ENCODE results near the gene FOXO6. TPM values are rescaled to one million over a fixed set of nuclear protein-coding genes. Genes with fewer than 3 reads are reported as not detected.

The FOXO6 gene
- total RNA-seq, 1 donor from 2014 or later = 2.6 TPM

DNA sequence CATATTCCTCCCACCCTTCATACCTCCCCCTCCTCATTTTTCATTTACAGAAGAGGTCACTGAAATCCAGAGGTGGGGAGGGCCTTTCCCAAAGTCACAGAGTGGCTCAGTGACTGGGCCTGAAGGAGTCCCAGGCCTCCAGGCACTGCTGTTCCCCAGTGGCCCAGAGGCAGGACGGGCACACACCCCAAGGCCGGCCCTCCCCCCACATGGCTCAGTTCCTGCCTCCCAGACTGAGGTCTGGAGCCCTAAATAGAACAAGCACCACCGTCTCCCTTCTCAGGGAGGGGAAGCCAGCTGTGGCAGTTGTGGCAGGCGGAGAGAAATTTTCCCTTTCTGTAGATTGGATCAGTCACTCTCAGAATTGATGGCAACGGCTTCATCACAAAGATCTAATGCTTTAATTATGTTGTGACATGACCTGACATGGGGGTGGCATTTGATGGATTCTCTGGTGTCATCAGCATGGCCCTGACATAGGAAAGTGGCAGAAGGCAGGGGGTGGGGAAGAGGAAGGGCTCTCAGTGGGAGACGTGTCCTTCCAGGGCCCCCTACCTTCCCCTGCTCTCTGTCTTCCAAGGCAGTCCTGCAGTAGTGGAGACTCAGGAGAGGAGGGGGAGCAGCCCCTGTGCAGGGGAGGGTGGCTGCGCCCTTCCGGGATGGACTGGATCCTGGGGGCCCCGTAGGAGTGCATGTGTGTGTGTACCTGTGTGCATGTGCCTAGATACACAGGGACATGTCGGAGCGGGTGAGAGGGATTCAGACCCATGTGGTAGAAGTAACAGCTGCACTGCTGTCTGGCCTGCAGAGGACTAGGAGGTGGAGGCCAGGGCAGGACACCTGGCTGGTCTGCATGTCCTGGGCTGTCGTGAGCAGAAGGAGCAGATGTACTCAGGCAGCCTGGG, 41.2 kb upstream of the FOXO6 start:
- Histone ChIP-seq H3K9me3 (ENCODE audit: control insufficient read depth in 3 of 3, low read length in 3 of 3) (no peaks in the 10 kb centered on the region), H3K36me3 (ENCODE audit: control insufficient read depth in 3 of 3, insufficient read depth in 3 of 3, low read length in 3 of 3) (no peaks in the 10 kb centered on the region), H3K4me1 (ENCODE audit: control insufficient read depth in 3 of 3, insufficient read depth in 3 of 3, low read length in 3 of 3) (peaks cover 25 to 35% (median 30%) of the 10 kb centered on the region in 3 donors), H3K4me3 (ENCODE audit: low read length in 3 of 3) (peak overlapping the region in 1 of 3 donors; percentile 22), H3K9ac (ENCODE audit: low read depth in 1 of 3, low read length in 3 of 3) (peak overlapping the region; percentile 30 to 65 (median 63)), H3K27ac (ENCODE audit: low read depth, low read length) (peak overlapping the region; percentile 90), H3K27me3 (ENCODE audit: control insufficient read depth in 3 of 3, insufficient read depth in 3 of 3, low read length in 3 of 3) (no peaks in the 10 kb centered on the region)

DNA sequence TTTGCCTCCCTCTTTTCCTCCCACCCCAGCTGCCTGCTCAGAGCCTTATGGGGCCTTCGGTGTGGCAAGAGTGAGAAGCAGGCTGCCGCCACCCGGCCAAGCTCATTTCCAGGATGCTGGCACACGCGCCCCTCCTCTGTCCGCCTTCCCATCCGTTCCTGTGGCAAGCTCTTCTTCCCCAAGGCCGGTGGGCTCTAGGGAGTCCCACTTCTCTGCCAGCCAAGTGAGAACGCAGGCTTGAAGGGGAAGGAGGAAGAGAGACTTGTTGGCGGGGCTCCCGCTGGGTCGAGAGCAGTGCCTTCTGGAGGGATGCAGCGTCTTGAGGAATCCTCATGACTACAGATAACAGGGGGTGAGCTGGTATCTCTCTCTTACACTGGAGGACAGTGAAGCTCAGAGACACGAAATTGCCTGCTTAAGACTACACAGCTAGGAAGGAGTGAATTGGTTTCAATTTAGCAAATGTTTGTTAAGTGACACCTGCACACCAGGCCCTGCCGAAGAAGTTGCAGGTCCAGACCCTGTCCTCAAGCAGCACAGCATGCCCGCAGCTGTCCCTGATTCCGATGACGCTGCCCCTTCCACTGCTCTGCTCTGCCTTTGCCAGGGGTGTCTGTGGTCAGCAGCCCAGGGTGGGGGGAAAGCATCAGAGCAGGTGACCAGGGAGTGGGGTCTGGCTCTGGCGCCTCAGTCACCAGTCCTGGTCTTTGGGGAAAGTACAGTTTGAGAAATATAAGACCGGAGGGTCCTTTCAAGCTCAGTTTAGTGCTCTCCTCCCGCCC, 40.1 kb upstream of the FOXO6 start:
- H3K9me3 ChIP-seq (ENCODE audit: control insufficient read depth in 3 of 3, low read length in 3 of 3) = no peaks in the 10 kb centered on the region
- H3K4me3 ChIP-seq (ENCODE audit: low read length in 3 of 3) = no peak overlapping the region
- H3K36me3 ChIP-seq (ENCODE audit: control insufficient read depth in 3 of 3, insufficient read depth in 3 of 3, low read length in 3 of 3) = no peaks in the 10 kb centered on the region
- peaks cover 25 to 35% (median 30%) of the 10 kb centered on the region in 3 donors for H3K4me1 ChIP-seq (ENCODE audit: control insufficient read depth in 3 of 3, insufficient read depth in 3 of 3, low read length in 3 of 3)
- no peaks in the 10 kb centered on the region for H3K27me3 ChIP-seq (ENCODE audit: control insufficient read depth in 3 of 3, insufficient read depth in 3 of 3, low read length in 3 of 3)
- H3K27ac ChIP-seq (ENCODE audit: low read depth, low read length) = peak overlapping the region; percentile 90
- peak overlapping the region in 2 of 3 donors; percentile 23 to 63 for H3K9ac ChIP-seq (ENCODE audit: low read depth in 1 of 3, low read length in 3 of 3)

GRCh38 chr1:41322101-41322661, 39.1 kb upstream of the FOXO6 start:
- H3K9ac ChIP-seq (ENCODE audit: low read depth in 1 of 3, low read length in 3 of 3) = peak overlapping the region in 1 of 3 donors; percentile 8

DNA sequence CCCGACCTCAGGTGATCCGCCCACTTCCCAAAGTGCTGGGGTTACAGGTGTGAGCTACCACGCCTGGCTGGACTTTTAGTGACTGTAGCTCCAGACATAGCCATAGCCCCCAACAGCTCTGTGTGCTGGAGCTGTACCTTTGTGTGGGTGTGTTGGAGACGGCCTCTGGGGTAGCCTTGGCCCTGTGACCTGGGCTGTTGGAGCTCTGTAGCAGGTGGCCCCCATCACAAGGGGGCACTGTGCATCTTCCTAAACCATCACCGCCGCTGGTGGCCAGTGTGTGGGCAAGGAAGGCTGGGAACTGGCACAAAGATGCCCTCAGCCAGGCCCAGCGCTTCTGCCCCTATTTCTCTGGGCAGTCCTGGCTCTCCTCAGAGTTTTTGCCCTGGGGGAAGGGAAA, 38.4 kb upstream of the FOXO6 start:
- H3K4me3 ChIP-seq (ENCODE audit: low read length in 3 of 3) = no peak overlapping the region
- H3K9ac ChIP-seq (ENCODE audit: low read depth in 1 of 3, low read length in 3 of 3) = peak overlapping the region in 2 of 3 donors; percentile 14 to 45
- H3K9me3 ChIP-seq (ENCODE audit: control insufficient read depth in 3 of 3, low read length in 3 of 3) = no peaks in the 10 kb centered on the region
- H3K36me3 ChIP-seq (ENCODE audit: control insufficient read depth in 3 of 3, insufficient read depth in 3 of 3, low read length in 3 of 3) = no peaks in the 10 kb centered on the region
- no peaks in the 10 kb centered on the region for H3K27me3 ChIP-seq (ENCODE audit: control insufficient read depth in 3 of 3, insufficient read depth in 3 of 3, low read length in 3 of 3)
- H3K27ac ChIP-seq (ENCODE audit: low read depth, low read length) = no peak overlapping the region
- H3K4me1 ChIP-seq (ENCODE audit: control insufficient read depth in 3 of 3, insufficient read depth in 3 of 3, low read length in 3 of 3) = peaks cover 25 to 35% (median 30%) of the 10 kb centered on the region in 3 donors

More at GRCh38 chr1:41322101-41322661, 39.1 kb upstream of the FOXO6 start:
- Histone ChIP-seq H3K27me3 (ENCODE audit: control insufficient read depth in 3 of 3, insufficient read depth in 3 of 3, low read length in 3 of 3) (no peaks in the 10 kb centered on the region), H3K4me1 (ENCODE audit: control insufficient read depth in 3 of 3, insufficient read depth in 3 of 3, low read length in 3 of 3) (peaks cover 25 to 35% (median 30%) of the 10 kb centered on the region in 3 donors), H3K27ac (ENCODE audit: low read depth, low read length) (no peak overlapping the region), H3K4me3 (ENCODE audit: low read length in 3 of 3) (no peak overlapping the region), H3K36me3 (ENCODE audit: control insufficient read depth in 3 of 3, insufficient read depth in 3 of 3, low read length in 3 of 3) (no peaks in the 10 kb centered on the region), H3K9me3 (ENCODE audit: control insufficient read depth in 3 of 3, low read length in 3 of 3) (no peaks in the 10 kb centered on the region)

DNA sequence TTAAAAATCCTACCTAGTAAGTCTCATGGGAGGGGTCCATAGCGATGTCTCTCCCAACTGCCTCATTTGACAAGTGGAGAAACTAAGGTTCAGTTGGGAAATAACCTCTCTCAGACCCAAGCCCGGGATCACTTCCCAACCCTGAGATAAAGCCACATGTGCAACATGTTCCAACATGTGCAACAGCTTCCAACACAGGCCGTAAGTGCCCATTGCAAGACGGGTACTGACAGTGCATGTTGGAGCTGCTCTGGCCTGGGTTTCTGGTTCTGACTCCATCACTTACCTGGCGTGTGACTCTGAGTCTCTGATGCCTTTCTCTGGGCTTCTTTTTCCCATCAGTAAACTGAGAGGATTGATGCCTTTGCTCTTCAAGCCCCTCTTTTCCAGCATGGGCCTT, 38.0 kb upstream of the FOXO6 start:
- Histone ChIP-seq H3K9me3 (ENCODE audit: control insufficient read depth in 3 of 3, low read length in 3 of 3) (no peaks in the 10 kb centered on the region), H3K36me3 (ENCODE audit: control insufficient read depth in 3 of 3, insufficient read depth in 3 of 3, low read length in 3 of 3) (no peaks in the 10 kb centered on the region), H3K4me1 (ENCODE audit: control insufficient read depth in 3 of 3, insufficient read depth in 3 of 3, low read length in 3 of 3) (peaks cover 25 to 35% (median 30%) of the 10 kb centered on the region in 3 donors), H3K27ac (ENCODE audit: low read depth, low read length) (no peak overlapping the region), H3K9ac (ENCODE audit: low read depth in 1 of 3, low read length in 3 of 3) (peak overlapping the region in 2 of 3 donors; percentile 14 to 45), H3K4me3 (ENCODE audit: low read length in 3 of 3) (no peak overlapping the region), H3K27me3 (ENCODE audit: control insufficient read depth in 3 of 3, insufficient read depth in 3 of 3, low read length in 3 of 3) (no peaks in the 10 kb centered on the region)

DNA sequence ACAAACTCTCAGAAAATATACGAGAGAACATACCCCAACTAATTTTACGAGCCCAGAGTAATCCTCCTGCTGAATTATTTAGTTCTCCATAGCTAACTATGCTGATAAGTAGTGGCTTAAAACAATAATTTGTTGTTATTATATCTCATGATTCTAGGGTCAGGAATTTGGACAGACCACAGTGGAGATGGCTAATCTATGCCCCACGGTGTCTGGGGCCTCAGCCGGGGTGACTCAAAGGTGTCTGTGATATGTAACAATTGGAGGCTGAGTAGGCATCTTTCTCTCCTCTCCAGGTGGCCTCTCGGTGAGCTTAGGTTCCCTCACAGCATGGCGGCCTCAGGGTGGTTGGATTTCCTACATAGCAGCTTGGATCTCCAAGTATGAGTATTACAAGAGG, 35.4 kb upstream of the FOXO6 start:
- Histone ChIP-seq H3K4me3 (ENCODE audit: low read length in 3 of 3) (no peak overlapping the region), H3K9ac (ENCODE audit: low read depth in 1 of 3, low read length in 3 of 3) (no peak overlapping the region), H3K36me3 (ENCODE audit: control insufficient read depth in 3 of 3, insufficient read depth in 3 of 3, low read length in 3 of 3) (no peaks in the 10 kb centered on the region), H3K4me1 (ENCODE audit: control insufficient read depth in 3 of 3, insufficient read depth in 3 of 3, low read length in 3 of 3) (peaks cover 7 to 15% (median 10%) of the 10 kb centered on the region in 3 donors), H3K27ac (ENCODE audit: low read depth, low read length) (no peak overlapping the region), H3K27me3 (ENCODE audit: control insufficient read depth in 3 of 3, insufficient read depth in 3 of 3, low read length in 3 of 3) (no peaks in the 10 kb centered on the region), H3K9me3 (ENCODE audit: control insufficient read depth in 3 of 3, low read length in 3 of 3) (no peaks in the 10 kb centered on the region)

DNA sequence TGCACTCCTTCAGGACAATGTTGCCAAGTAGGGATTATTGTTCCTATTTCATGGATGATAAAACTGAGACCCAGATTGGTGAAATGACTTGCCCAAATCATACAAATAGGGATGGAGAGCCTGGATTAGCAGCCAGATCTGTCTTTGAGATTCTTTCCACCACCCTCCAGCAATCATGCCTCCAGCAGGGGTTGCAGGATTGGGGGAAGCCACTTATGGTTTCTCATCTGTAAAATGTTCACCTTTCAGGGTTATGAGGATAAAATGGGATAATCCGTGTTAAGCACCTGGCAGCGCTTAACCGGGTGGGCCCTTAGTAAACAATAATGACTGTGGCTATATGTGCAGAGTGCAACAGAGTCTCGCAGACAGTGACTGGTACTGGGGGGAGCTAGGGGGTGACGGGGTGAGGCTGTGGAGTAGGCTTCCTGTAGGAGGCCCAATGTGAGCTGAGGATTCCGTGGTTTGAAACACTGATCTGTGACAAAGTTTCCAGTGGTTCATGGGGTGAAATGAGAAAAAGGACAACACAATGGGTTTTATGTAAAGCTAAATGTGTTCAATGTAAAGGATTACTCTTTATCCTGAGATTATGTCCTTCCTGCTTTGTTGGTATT, 33.7 kb upstream of the FOXO6 start:
- Histone ChIP-seq H3K27me3 (ENCODE audit: control insufficient read depth in 3 of 3, insufficient read depth in 3 of 3, low read length in 3 of 3) (no peaks in the 10 kb centered on the region), H3K4me3 (ENCODE audit: low read length in 3 of 3) (no peak overlapping the region), H3K9me3 (ENCODE audit: control insufficient read depth in 3 of 3, low read length in 3 of 3) (no peaks in the 10 kb centered on the region), H3K36me3 (ENCODE audit: control insufficient read depth in 3 of 3, insufficient read depth in 3 of 3, low read length in 3 of 3) (no peaks in the 10 kb centered on the region), H3K4me1 (ENCODE audit: control insufficient read depth in 3 of 3, insufficient read depth in 3 of 3, low read length in 3 of 3) (peaks cover 5 to 9% (median 6%) of the 10 kb centered on the region in 3 donors), H3K27ac (ENCODE audit: low read depth, low read length) (no peak overlapping the region), H3K9ac (ENCODE audit: low read depth in 1 of 3, low read length in 3 of 3) (no peak overlapping the region)

DNA sequence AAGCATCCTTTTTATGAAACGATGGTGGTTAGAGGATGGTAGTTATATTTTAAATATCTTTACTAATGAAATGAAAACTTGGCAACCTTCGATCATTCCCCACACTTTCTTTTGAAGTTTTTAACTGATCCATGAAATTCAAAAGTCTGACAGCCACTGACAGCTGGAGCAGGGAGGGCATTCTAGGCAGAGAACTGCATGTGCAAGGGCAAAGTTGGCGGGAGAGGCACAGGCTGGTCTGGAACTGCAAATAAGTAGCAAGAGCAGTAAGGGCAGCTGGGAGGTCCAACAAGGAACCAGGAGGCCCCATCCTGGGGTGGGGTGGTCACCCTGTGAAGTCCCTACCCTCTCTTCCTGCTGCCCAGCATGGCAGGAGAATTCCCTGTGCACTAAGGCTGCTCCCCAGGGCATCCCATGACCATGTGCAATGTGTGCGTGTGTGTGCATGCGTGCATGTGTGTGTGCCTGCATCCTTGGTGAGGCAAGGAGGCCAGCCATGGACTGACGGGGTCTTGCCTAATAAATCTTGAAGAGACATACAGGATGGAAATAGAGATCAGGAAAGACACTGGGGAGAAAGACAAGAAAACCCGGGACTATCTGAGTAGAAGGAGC, 33.1 kb upstream of the FOXO6 start:
- no peak overlapping the region for H3K4me3 ChIP-seq (ENCODE audit: low read length in 3 of 3)
- no peaks in the 10 kb centered on the region for H3K36me3 ChIP-seq (ENCODE audit: control insufficient read depth in 3 of 3, insufficient read depth in 3 of 3, low read length in 3 of 3)
- H3K27ac ChIP-seq (ENCODE audit: low read depth, low read length) = no peak overlapping the region

More for the DNA sequence above, 33.1 kb upstream of the FOXO6 start:
- Histone ChIP-seq H3K4me1 (ENCODE audit: control insufficient read depth in 3 of 3, insufficient read depth in 3 of 3, low read length in 3 of 3) (peaks cover 3 to 4% (median 4%) of the 10 kb centered on the region in 3 donors), H3K9me3 (ENCODE audit: control insufficient read depth in 3 of 3, low read length in 3 of 3) (no peaks in the 10 kb centered on the region), H3K9ac (ENCODE audit: low read depth in 1 of 3, low read length in 3 of 3) (no peak overlapping the region), H3K27me3 (ENCODE audit: control insufficient read depth in 3 of 3, insufficient read depth in 3 of 3, low read length in 3 of 3) (no peaks in the 10 kb centered on the region)

Data from skeletal muscle tissue (tissue), 4 donors.